Body of pancreas (tissue), 4 donors: ENCODE data around the gene LEPROT.

Source experiments
- POLR2A ChIP-seq, 3 donors: fragments of 450-650 bp; IDR thresholded peaks; one replicate each; pipeline ENCODE4 v1.6.1; 2016; ENCODE audit warnings: antibody characterized with exemption in 3 of 3, mild to moderate bottlenecking in 2 of 3
- TF ChIP-seq, protein P1 (sequence below), 7 experiments: fragments of 450-650 bp in 4 of 7; fragments of 200-600 bp in 3 of 7; sonication (generic) in 3 of 7; IDR thresholded peaks; one replicate each; pipeline ENCODE4 v1.5.1; 2016 to 2019; ENCODE audit warnings: antibody characterized with exemption in 7 of 7

DNA sequence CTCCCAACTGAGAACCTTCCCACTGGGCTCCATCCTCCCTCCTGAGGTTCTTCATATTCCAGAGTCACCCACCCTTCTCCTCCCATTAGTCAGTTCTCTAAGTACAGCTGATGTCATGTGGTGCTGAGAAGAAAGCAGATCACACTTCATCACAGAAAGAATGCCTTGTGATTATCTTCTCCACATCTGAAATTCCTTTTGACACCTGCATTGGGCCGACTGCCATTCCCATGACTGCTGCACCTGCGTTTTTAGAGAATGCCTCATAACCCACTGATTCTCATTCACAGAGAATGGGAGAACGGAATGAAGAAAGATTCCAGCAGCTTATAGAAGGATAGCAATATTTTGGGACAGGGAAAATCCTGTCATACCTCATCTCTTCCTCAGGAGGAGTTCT, 14.3 kb downstream of the LEPROT start:
- TF ChIP-seq, protein P1, sequence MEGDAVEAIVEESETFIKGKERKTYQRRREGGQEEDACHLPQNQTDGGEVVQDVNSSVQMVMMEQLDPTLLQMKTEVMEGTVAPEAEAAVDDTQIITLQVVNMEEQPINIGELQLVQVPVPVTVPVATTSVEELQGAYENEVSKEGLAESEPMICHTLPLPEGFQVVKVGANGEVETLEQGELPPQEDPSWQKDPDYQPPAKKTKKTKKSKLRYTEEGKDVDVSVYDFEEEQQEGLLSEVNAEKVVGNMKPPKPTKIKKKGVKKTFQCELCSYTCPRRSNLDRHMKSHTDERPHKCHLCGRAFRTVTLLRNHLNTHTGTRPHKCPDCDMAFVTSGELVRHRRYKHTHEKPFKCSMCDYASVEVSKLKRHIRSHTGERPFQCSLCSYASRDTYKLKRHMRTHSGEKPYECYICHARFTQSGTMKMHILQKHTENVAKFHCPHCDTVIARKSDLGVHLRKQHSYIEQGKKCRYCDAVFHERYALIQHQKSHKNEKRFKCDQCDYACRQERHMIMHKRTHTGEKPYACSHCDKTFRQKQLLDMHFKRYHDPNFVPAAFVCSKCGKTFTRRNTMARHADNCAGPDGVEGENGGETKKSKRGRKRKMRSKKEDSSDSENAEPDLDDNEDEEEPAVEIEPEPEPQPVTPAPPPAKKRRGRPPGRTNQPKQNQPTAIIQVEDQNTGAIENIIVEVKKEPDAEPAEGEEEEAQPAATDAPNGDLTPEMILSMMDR (IDR thresholded peaks at IDR 0.05): no peak
- no peak for TF ChIP-seq POLR2A (IDR thresholded peaks at IDR 0.05)
